SU-DHL-6 (cell line): ENCODE data around the gene ZNF41.

Experiments
- H2AFZ ChIP-seq: fragments of 200-600 bp; sonication (generic); 2 replicates; pipeline ENCODE4 v1.6.1; 2014; ENCODE audit warnings: low read depth, mild to moderate bottlenecking, moderate library complexity, mixed read lengths, antibody characterized with exemption, low read length; ENCODE audit not compliant: severe bottlenecking
- H3F3A ChIP-seq: fragments of 200-600 bp; shearing (Covaris generic); 2 replicates; pipeline ENCODE4 v1.6.0; 2016; ENCODE audit warnings: antibody characterized with exemption, mild to moderate bottlenecking; ENCODE audit not compliant: insufficient read depth
- H3K27ac ChIP-seq: fragments of 200-600 bp; sonication (generic); 2 replicates; pipeline ENCODE4 v1.5.1; 2016; ENCODE audit warnings: low read depth, mild to moderate bottlenecking, low read length, moderate library complexity, mixed read lengths
- H3K27me3 ChIP-seq: fragments of 200-600 bp; sonication (generic), shearing (Covaris generic); 2 replicates; pipeline ENCODE4 v1.6.0; 2014; ENCODE audit warnings: mild to moderate bottlenecking, low read length
- H3K36me3 ChIP-seq: fragments of 200-600 bp; sonication (generic); 2 replicates; pipeline ENCODE4 v1.6.1; 2014; ENCODE audit warnings: mild to moderate bottlenecking, low read length, mixed read lengths
- H3K4me2 ChIP-seq: fragments of 300-600, 200-600 bp; shearing (Covaris generic), sonication (generic); 2 replicates; pipeline ENCODE4 v1.6.0; 2014; ENCODE audit warnings: low read length, low read depth, mild to moderate bottlenecking; ENCODE audit not compliant: poor library complexity, severe bottlenecking
- H3K4me3 ChIP-seq: fragments of 200-600 bp; sonication (generic); 2 replicates; pipeline ENCODE4 v1.5.1; 2014; ENCODE audit warnings: antibody characterized with exemption, low read length, mild to moderate bottlenecking, mixed read lengths; ENCODE audit not compliant: insufficient read depth, poor library complexity, severe bottlenecking
- H3K79me2 ChIP-seq: fragments of 200-600 bp; sonication (generic); 2 replicates; pipeline ENCODE4 v1.6.1; 2014; ENCODE audit warnings: mild to moderate bottlenecking, low read length, moderate library complexity; ENCODE audit not compliant: insufficient read depth
- H3K9ac ChIP-seq: fragments of 200-600 bp; sonication (generic); 2 replicates; pipeline ENCODE4 v1.7.0; 2014; ENCODE audit warnings: mild to moderate bottlenecking, low read length
- H3K9me2 ChIP-seq: fragments of 200-600 bp; sonication (generic); replicated peaks from 2 replicates; pipeline ENCODE4 v1.6.1; 2014; ENCODE audit warnings: low read length; ENCODE audit not compliant: insufficient read depth
- H3K9me3 ChIP-seq: fragments of 200-600 bp; sonication (generic); 2 replicates; pipeline ENCODE4 v1.6.1; 2014; ENCODE audit warnings: low read length, mixed read lengths; ENCODE audit not compliant: insufficient read depth
- H4K20me1 ChIP-seq: fragments of 200-600 bp; sonication (generic); 2 replicates; pipeline ENCODE4 v1.6.1; 2014; ENCODE audit warnings: low read depth, mild to moderate bottlenecking, antibody characterized with exemption, low read length, moderate library complexity, mixed read lengths
- EZH2phosphoT487 ChIP-seq: fragments of 200-600 bp; sonication (generic), shearing (Covaris generic); conservative IDR thresholded peaks from 2 replicates; pipeline ENCODE4 v1.6.1; 2018; ENCODE audit warnings: mild to moderate bottlenecking, antibody characterized with exemption, low read length, moderate library complexity, mixed read lengths
- TF ChIP-seq, protein P1 (sequence below): fragments of 200-600 bp; sonication (generic); IDR thresholded peaks from one replicate; pipeline ENCODE4 v1.5.1; 2017; ENCODE audit warnings: antibody characterized with exemption, mild to moderate bottlenecking, low read length, moderate library complexity; ENCODE audit not compliant: insufficient read depth, poor library complexity, severe bottlenecking

Gene ZNF41

GRCh38 chrX:47413179-47413594 is 69.8 kb downstream of the ZNF41 start:
- TF ChIP-seq, protein P1, sequence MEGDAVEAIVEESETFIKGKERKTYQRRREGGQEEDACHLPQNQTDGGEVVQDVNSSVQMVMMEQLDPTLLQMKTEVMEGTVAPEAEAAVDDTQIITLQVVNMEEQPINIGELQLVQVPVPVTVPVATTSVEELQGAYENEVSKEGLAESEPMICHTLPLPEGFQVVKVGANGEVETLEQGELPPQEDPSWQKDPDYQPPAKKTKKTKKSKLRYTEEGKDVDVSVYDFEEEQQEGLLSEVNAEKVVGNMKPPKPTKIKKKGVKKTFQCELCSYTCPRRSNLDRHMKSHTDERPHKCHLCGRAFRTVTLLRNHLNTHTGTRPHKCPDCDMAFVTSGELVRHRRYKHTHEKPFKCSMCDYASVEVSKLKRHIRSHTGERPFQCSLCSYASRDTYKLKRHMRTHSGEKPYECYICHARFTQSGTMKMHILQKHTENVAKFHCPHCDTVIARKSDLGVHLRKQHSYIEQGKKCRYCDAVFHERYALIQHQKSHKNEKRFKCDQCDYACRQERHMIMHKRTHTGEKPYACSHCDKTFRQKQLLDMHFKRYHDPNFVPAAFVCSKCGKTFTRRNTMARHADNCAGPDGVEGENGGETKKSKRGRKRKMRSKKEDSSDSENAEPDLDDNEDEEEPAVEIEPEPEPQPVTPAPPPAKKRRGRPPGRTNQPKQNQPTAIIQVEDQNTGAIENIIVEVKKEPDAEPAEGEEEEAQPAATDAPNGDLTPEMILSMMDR: no peak
- no peak for TF ChIP-seq EZH2phosphoT487
- Histone ChIP-seq H3K4me3 (no peak overlapping the region), H3F3A (no peaks in the 10 kb centered on the region)

More at GRCh38 chrX:47413179-47413594, 69.8 kb downstream of the ZNF41 start:
- Histone ChIP-seq H3K36me3 (no peaks in the 10 kb centered on the region), H3K27me3 (no peaks in the 10 kb centered on the region), H4K20me1 (no peaks in the 10 kb centered on the region), H3K9me2 (no peaks in the 10 kb centered on the region), H3K9me3 (peaks cover 19% of the 10 kb centered on the region; the same call in 1 of the 2 replicates), H3K9ac (no peak overlapping the region), H3K27ac (no peak overlapping the region), H3K79me2 (no peaks in the 10 kb centered on the region), H3K4me2 (no peak overlapping the region), H2AFZ (no peak overlapping the region)
